Progenitor cell of endocrine pancreas (in vitro differentiated cells): ENCODE data around the gene RRM1. TPM values are rescaled to one million over a fixed set of nuclear protein-coding genes. Genes with fewer than 3 reads are reported as not detected.
A peak's percentile ranks its signal among the peaks of the same experiment; 100 is the strongest.

ENCODE experiments used
- DNase-seq: peaks from one replicate; pipeline ENCODE4 v3.0.0; 2021; ENCODE audit warnings: low spot score; ENCODE audit not compliant: unreplicated experiment
- H3K27ac Mint-ChIP-seq: 2 replicates; pipeline ENCODE4 v1.8.0; 2021; ENCODE audit warnings: mild to moderate bottlenecking, moderate library complexity, mixed read lengths
- H3K27me3 Mint-ChIP-seq: 2 replicates; pipeline ENCODE4 v1.8.0; 2021; ENCODE audit warnings: mixed read lengths
- H3K36me3 Mint-ChIP-seq: 2 replicates; pipeline ENCODE4 v1.8.0; 2022; ENCODE audit warnings: mixed read lengths; ENCODE audit not compliant: insufficient read depth
- H3K4me1 Mint-ChIP-seq: 2 replicates; pipeline ENCODE4 v1.8.0; 2021; ENCODE audit warnings: low read depth, mixed read lengths
- H3K4me3 Mint-ChIP-seq: 2 replicates; pipeline ENCODE4 v1.8.0; 2021; ENCODE audit warnings: low read depth, mild to moderate bottlenecking, moderate library complexity, mixed read lengths
- H3K9me3 Mint-ChIP-seq: 2 replicates; pipeline ENCODE4 v1.8.0; 2021; ENCODE audit warnings: low read depth, mixed read lengths
- CTCF ChIP-seq: fragments of 200-600 bp; sonication (generic); IDR thresholded peaks from one replicate; pipeline ENCODE4 v1.5.0; 2021; ENCODE audit warnings: antibody characterized with exemption, mild to moderate bottlenecking; ENCODE audit not compliant: unreplicated experiment
- total RNA-seq: library from RNA; stranded (reverse); gene quantifications from 2 replicates; pipeline ENCODE4 v1.2.1, GENCODE V29; 2021

Gene RRM1
- total RNA-seq, 1 donor from 2014 or later = 76.4 TPM

GRCh38 chr11:4068962-4069361, 25.6 kb upstream of the RRM1 start:
- no peaks in the 10 kb centered on the region for H3K9me3 Mint-ChIP-seq
- peaks cover 2% of the 10 kb centered on the region for H3K27me3 Mint-ChIP-seq
- no peaks in the 10 kb centered on the region for H3K36me3 Mint-ChIP-seq
- H3K27ac Mint-ChIP-seq = no peak overlapping the region
- TF ChIP-seq CTCF = no peak
- H3K4me3 Mint-ChIP-seq = no peak overlapping the region
- H3K4me1 Mint-ChIP-seq = no peaks in the 10 kb centered on the region
- DNase-seq = no peak

GRCh38 chr11:4071325-4071724, 23.3 kb upstream of the RRM1 start:
- Mint-ChIP-seq H3K27ac (no peak overlapping the region), H3K4me3 (no peak overlapping the region), H3K4me1 (no peaks in the 10 kb centered on the region), H3K27me3 (peaks cover 2% of the 10 kb centered on the region), H3K9me3 (no peaks in the 10 kb centered on the region), H3K36me3 (no peaks in the 10 kb centered on the region)
- no peak for TF ChIP-seq CTCF
- no peak for DNase-seq

- Mint-ChIP-seq H3K36me3 (no peaks in the 10 kb centered on the region), H3K9me3 (no peaks in the 10 kb centered on the region), H3K4me1 (no peaks in the 10 kb centered on the region), H3K27me3 (peaks cover 2% of the 10 kb centered on the region), H3K4me3 (no peak overlapping the region), H3K27ac (peak overlapping the region; percentile 15)
- no peak for TF ChIP-seq CTCF
- DNase-seq = no peak
These were observed 22.7 kb upstream of the RRM1 start for GRCh38 chr11:4071914-4072313.

- Mint-ChIP-seq H3K36me3 (no peaks in the 10 kb centered on the region), H3K27ac (no peak overlapping the region), H3K4me3 (no peak overlapping the region), H3K27me3 (peaks cover 2% of the 10 kb centered on the region), H3K4me1 (no peaks in the 10 kb centered on the region), H3K9me3 (no peaks in the 10 kb centered on the region)
- TF ChIP-seq CTCF = peak; percentile 79
- peak; percentile 23 for DNase-seq
These were observed 21.8 kb upstream of the RRM1 start for GRCh38 chr11:4072668-4073285.

- Mint-ChIP-seq H3K27me3 (peaks cover 2% of the 10 kb centered on the region), H3K4me1 (no peaks in the 10 kb centered on the region), H3K9me3 (no peaks in the 10 kb centered on the region), H3K36me3 (no peaks in the 10 kb centered on the region), H3K4me3 (no peak overlapping the region), H3K27ac (no peak overlapping the region)
- TF ChIP-seq CTCF = no peak
- DNase-seq = no peak
These were observed 20.3 kb upstream of the RRM1 start for GRCh38 chr11:4074266-4074665.
